Measurements from ENCODE around the gene CD24. TPM values are rescaled to one million over a fixed set of nuclear protein-coding genes. Genes with fewer than 3 reads are reported as not detected.

Gene CD24
- total RNA-seq, 1 experiment from 2014 or later: 1,551 TPM

GRCh38 chr6:106975738-106976064, 1.2 kb upstream of the CD24 start:
- Mint-ChIP-seq H3K4me1 (peaks cover 23 to 41% of the 10 kb centered on the region in 2 experiments), H3K27ac (peak overlapping the region; percentile 92 to 97 (median 94)), H3K9me3 (peaks cover 5 to 13% of the 10 kb centered on the region in 2 experiments; a peak in 4 of 5 replicates), H3K36me3 (ENCODE audit: insufficient read depth in 1 of 3, low read depth in 3 of 3) (peaks cover 29 to 34% (median 33%) of the 10 kb centered on the region in 3 experiments), H3K27me3 (ENCODE audit: low read depth) (no peaks in the 10 kb centered on the region; the same call in 1 of the 2 replicates), H3K4me3 (peak overlapping the region; percentile 73 to 88)
- Histone ChIP-seq H3K4ac (ENCODE audit: low read depth, low read length) (no peak overlapping the region; the same call in 1 of the 2 replicates), H3K79me1 (ENCODE audit: insufficient read depth, low read depth, low read length, poor library complexity, severe bottlenecking) (no peaks in the 10 kb centered on the region), H3K23ac (ENCODE audit: insufficient read length, low read depth, low read length) (no peak overlapping the region), H3K9me3 (ENCODE audit: control insufficient read depth, low read depth, low read length) (no peaks in the 10 kb centered on the region), H4K91ac (ENCODE audit: insufficient read length, low read depth, low read length) (no peak overlapping the region), H2BK20ac (ENCODE audit: low read depth, low read length, poor library complexity, severe bottlenecking) (no peak overlapping the region), H3K14ac (ENCODE audit: insufficient read depth, low read length) (peak overlapping the region; percentile 90; the same call in 1 of the 2 replicates), H4K8ac (replicated peaks; ENCODE audit: insufficient read length, low read depth, low read length) (no peak overlapping the region), H2BK15ac (ENCODE audit: low read depth, low read length) (no peak overlapping the region), H3K27ac (ENCODE audit: insufficient read length, low read depth, low read length) (peak overlapping the region; percentile 81), H2BK120ac (ENCODE audit: low read depth, low read length, poor library complexity, severe bottlenecking) (peak overlapping the region; percentile 28), H2AK5ac (ENCODE audit: insufficient read length, low read length) (no peak overlapping the region), H3T11ph (ENCODE audit: low read length) (peak overlapping the region; percentile 13), H3K4me2 (ENCODE audit: insufficient read depth, insufficient read length, low read length) (peak overlapping the region; percentile 95), H2AFZ (ENCODE audit: low read length) (no peak overlapping the region), H3K79me2 (ENCODE audit: insufficient read depth, low read length) (peaks cover 31% of the 10 kb centered on the region; the same call in 1 of the 2 replicates), H3K4me1 (ENCODE audit: insufficient read depth, low read length) (no peaks in the 10 kb centered on the region), H2BK12ac (ENCODE audit: insufficient read length, low read depth, low read length) (no peak overlapping the region), H3K18ac (ENCODE audit: insufficient read length, low read depth, low read length) (peak overlapping the region; percentile 96), H3K56ac (ENCODE audit: insufficient read length, low read depth, low read length) (no peak overlapping the region), H4K20me1 (ENCODE audit: control insufficient read depth, insufficient read depth, insufficient read length) (no peaks in the 10 kb centered on the region), H3K27me3 (ENCODE audit: insufficient read depth, low read length) (no peaks in the 10 kb centered on the region), H3K9ac (ENCODE audit: extremely low read depth, insufficient read length, low read length) (peak overlapping the region; percentile 92), H2BK5ac (ENCODE audit: insufficient read length, low read length) (peak overlapping the region; percentile 76), H3K23me2 (ENCODE audit: insufficient read length, low read depth, low read length, poor library complexity, severe bottlenecking) (no peaks in the 10 kb centered on the region), H4K5ac (ENCODE audit: insufficient read length, low read depth, low read length) (peak overlapping the region; percentile 66)
- DNase-seq: no peak
- WGBS (ENCODE audit: extremely low coverage, insufficient read length, low lambda C conversion rate): no CpG with 5 or more reads among the region's 12 CpGs
- TF ChIP-seq CTCF (conservative IDR thresholded peaks at IDR 0.05): no peak; the same call in 2 of the 3 replicates

All from H9 (cell line).